Keratinocyte (primary cell): ENCODE results near the gene LCE1F. TPM values are rescaled to one million over a fixed set of nuclear protein-coding genes. Genes with fewer than 3 reads are reported as not detected.

Experiments
- DNase-seq: peaks from one replicate; pipeline ENCODE4 v3.0.0-alpha.2; 2011; ENCODE audit warnings: low read depth, missing footprints, low spot score
- FAIRE-seq: peaks from 2 replicates; lab custom pipeline; 2011; peaks lifted over from hg19 to GRCh38; lab: Jason Lieb, UNC
- H2AFZ ChIP-seq: 2 replicates; pipeline ENCODE4 v1.6.0; 2012; ENCODE audit warnings: low read length, control low read depth, inconsistent platforms; ENCODE audit not compliant: control insufficient read depth
- H3K27ac ChIP-seq: 2 replicates; pipeline ENCODE4 v1.5.1; 2011; ENCODE audit warnings: low read length; ENCODE audit not compliant: control insufficient read depth, insufficient read depth
- H3K27me3 ChIP-seq: 3 replicates; pipeline ENCODE4 v1.6.0; 2011; ENCODE audit warnings: low read length; ENCODE audit not compliant: control insufficient read depth, insufficient read depth; ENCODE audit errors: extremely low read depth
- H3K36me3 ChIP-seq, 2 experiments: 2 replicates in 1 of 2; 3 replicates in 1 of 2; pipeline ENCODE4 v1.5.1; 2011; ENCODE audit warnings: low read length in 2 of 2, mild to moderate bottlenecking in 1 of 2; ENCODE audit not compliant: control insufficient read depth in 2 of 2, insufficient read depth in 2 of 2; ENCODE audit errors: extremely low read depth in 1 of 2
- H3K4me1 ChIP-seq: 3 replicates; pipeline ENCODE4 v1.5.1; 2011; ENCODE audit warnings: low read length; ENCODE audit not compliant: control insufficient read depth, insufficient read depth; ENCODE audit errors: extremely low read depth
- H3K4me2 ChIP-seq: 3 replicates; pipeline ENCODE4 v1.6.0; 2011; ENCODE audit warnings: low read depth, low read length; ENCODE audit not compliant: control insufficient read depth, insufficient read depth; ENCODE audit errors: extremely low read depth
- H3K4me3 ChIP-seq, 3 experiments: fragments of 200-600 bp in 1 of 3; sonication (generic) in 1 of 3; 2 replicates in 2 of 3; 3 replicates in 1 of 3; pipeline ENCODE4 v1.5.1; 2011 to 2016; ENCODE audit warnings: low read length in 3 of 3, mild to moderate bottlenecking in 3 of 3, control low read depth in 2 of 3, inconsistent platforms in 1 of 3, low read depth in 1 of 3, mixed read lengths in 1 of 3, mixed run types in 1 of 3, moderate library complexity in 1 of 3; ENCODE audit not compliant: control insufficient read depth in 2 of 3, insufficient read depth in 2 of 3; ENCODE audit errors: extremely low read depth in 1 of 3
- H3K79me2 ChIP-seq: 2 replicates; pipeline ENCODE4 v1.6.0; 2012; ENCODE audit warnings: low read length; ENCODE audit not compliant: control insufficient read depth, insufficient read depth
- H3K9ac ChIP-seq: 3 replicates; pipeline ENCODE4 v1.6.0; 2011; ENCODE audit warnings: low read length; ENCODE audit not compliant: control insufficient read depth, insufficient read depth; ENCODE audit errors: extremely low read depth
- H3K9me1 ChIP-seq: 3 replicates; pipeline ENCODE4 v1.6.0; 2011; ENCODE audit warnings: low read length; ENCODE audit not compliant: control insufficient read depth, insufficient read depth; ENCODE audit errors: extremely low read depth
- H3K9me3 ChIP-seq: 2 replicates; pipeline ENCODE4 v1.5.1; 2012; ENCODE audit warnings: low read depth, low read length; ENCODE audit not compliant: control insufficient read depth
- H4K20me1 ChIP-seq: 3 replicates; pipeline ENCODE4 v1.6.0; 2011; ENCODE audit warnings: low read length; ENCODE audit not compliant: control insufficient read depth, insufficient read depth; ENCODE audit errors: extremely low read depth
- EZH2 ChIP-seq: IDR thresholded peaks from one replicate; pipeline ENCODE4 v1.6.1; 2012; ENCODE audit warnings: inconsistent platforms, mild to moderate bottlenecking, low read length, moderate library complexity
- dilution Hi-C: fragments of 300-500 bp; cut with MboI; formaldehyde crosslinking; loops from one replicate; pipeline ENCODE4 v1.7.0; 2020; ENCODE audit warnings: low sequenced_read_pairs; ENCODE audit not compliant: extremely low pct_ligation_motif_present
- polyA plus RNA-seq, 5 experiments: library from polyadenylated mRNA; depleted of rRNA in 3 of 5; stranded (reverse) in 3 of 5; stranded (forward) in 1 of 5; unstranded in 1 of 5; fragments of >200 nt; gene quantifications; 1 replicate in 1 of 5; 2 replicates in 3 of 5; 3 replicates in 1 of 5; pipeline versions ENCODE4 v1.2.1 to v1.2.3, GENCODE V29; 2011 to 2012; ENCODE audit warnings: missing spikeins in 2 of 5, low read depth in 1 of 5, low replicate concordance in 1 of 5
- TF ChIP-seq, protein P1 (sequence below), 3 experiments: IDR thresholded peaks in 1 of 3; conservative IDR thresholded peaks in 1 of 3; optimal IDR thresholded peaks in 1 of 3; 2 replicates in 2 of 3; 3 replicates in 1 of 3; pipeline versions ENCODE3 to v1.5.1; 2011; ENCODE audit warnings: low read length in 3 of 3, mild to moderate bottlenecking in 3 of 3, moderate library complexity in 2 of 3, control low read depth in 1 of 3, inconsistent platforms in 1 of 3; ENCODE audit not compliant: insufficient read depth in 2 of 3; ENCODE audit errors: extremely low read depth in 1 of 3

Gene LCE1F
- polyA plus RNA-seq, 1 donor (not counting 4 experiments of a cell fraction or from before 2014, with no cell fraction given), result not detected

DNA sequence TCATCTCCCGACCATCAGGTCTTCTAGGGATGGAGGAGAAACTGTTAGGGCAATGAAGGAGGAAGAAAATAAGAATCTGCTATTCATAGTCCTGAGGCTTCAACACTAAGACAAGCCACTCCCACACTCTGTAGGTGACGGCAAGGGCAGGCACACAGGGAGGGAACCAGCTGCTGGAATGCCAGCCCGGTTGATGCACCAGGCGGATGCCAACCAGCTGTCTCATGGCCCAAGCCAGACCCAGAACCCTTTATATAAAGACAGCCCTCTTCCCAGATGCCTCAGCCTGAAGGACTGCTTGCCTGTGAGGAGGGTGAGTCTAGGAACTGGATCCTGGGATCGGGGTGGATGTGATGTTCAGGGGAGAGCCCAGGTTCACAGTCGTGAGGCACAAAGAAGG is 17.2 kb upstream of the LCE1F start, which contains the start of gene KPRP:
Gene KPRP (plus strand): TSS at position 279 of the 400 bp plus-strand sequence. CDS start 1,564 bp downstream, outside the sequence.
- H4K20me1 ChIP-seq, result no peaks in the 10 kb centered on the region
- no peaks in the 10 kb centered on the region for H3K27me3 ChIP-seq
- H3K79me2 ChIP-seq, result no peaks in the 10 kb centered on the region
- H3K4me1 ChIP-seq, result peaks cover 43% of the 10 kb centered on the region
- DNase-seq (no peak), FAIRE-seq (peak; percentile 81)
- H3K4me3 ChIP-seq, result peak within 1 kb of the TSS in 1 of 3 experiments; percentile 1
- peaks cover 0 to 1% of the 10 kb centered on the region in 2 experiments for H3K36me3 ChIP-seq
- H2AFZ ChIP-seq, result no peak within 1 kb of the TSS
- no peak for TF ChIP-seq EZH2
- TF ChIP-seq, protein P1, sequence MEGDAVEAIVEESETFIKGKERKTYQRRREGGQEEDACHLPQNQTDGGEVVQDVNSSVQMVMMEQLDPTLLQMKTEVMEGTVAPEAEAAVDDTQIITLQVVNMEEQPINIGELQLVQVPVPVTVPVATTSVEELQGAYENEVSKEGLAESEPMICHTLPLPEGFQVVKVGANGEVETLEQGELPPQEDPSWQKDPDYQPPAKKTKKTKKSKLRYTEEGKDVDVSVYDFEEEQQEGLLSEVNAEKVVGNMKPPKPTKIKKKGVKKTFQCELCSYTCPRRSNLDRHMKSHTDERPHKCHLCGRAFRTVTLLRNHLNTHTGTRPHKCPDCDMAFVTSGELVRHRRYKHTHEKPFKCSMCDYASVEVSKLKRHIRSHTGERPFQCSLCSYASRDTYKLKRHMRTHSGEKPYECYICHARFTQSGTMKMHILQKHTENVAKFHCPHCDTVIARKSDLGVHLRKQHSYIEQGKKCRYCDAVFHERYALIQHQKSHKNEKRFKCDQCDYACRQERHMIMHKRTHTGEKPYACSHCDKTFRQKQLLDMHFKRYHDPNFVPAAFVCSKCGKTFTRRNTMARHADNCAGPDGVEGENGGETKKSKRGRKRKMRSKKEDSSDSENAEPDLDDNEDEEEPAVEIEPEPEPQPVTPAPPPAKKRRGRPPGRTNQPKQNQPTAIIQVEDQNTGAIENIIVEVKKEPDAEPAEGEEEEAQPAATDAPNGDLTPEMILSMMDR (optimal IDR thresholded peaks at IDR 0.05 in 1 of 3, IDR thresholded peaks at IDR 0.05 in 1 of 3, conservative IDR thresholded peaks at IDR 0.05 in 1 of 3; ENCODE audit: extremely low read depth in 1 of 3, insufficient read depth in 2 of 3, low read length in 3 of 3), result no peak
- H3K9me3 ChIP-seq, result no peaks in the 10 kb centered on the region
- H3K27ac ChIP-seq, result no peak within 1 kb of the TSS
- H3K9me1 ChIP-seq, result peaks cover 3% of the 10 kb centered on the region
- no peak within 1 kb of the TSS for H3K4me2 ChIP-seq
- no peak within 1 kb of the TSS for H3K9ac ChIP-seq
- dilution Hi-C loops, result no loop called here

DNA sequence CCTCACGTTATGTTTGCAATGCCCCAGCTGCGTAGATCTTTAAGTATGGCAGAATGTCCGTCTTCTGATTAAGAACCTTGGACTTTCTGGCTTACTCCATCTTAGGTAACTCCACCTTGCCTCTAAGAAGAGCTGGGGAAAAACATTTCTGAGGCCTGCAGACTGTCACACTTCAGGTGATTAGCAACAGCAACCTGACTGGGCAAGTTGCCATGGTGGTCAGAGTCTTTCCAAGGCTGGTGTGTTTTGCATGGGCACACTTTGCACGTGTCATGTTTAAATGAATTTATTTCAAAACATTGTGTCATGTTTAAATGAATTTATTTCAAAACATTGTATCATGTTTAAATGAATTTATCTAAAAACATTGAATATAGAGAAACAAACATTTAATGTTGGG is 16.3 kb upstream of the LCE1F start:
- no peak overlapping the region for H3K4me3 ChIP-seq
- no peak overlapping the region for H3K4me2 ChIP-seq
- no peak for DNase-seq
- peaks cover 0 to 1% of the 10 kb centered on the region in 2 experiments for H3K36me3 ChIP-seq
- peaks cover 3% of the 10 kb centered on the region for H3K9me1 ChIP-seq
- no peak overlapping the region for H3K9ac ChIP-seq
- H3K79me2 ChIP-seq, result no peaks in the 10 kb centered on the region
- H3K4me1 ChIP-seq, result peaks cover 37% of the 10 kb centered on the region
- H2AFZ ChIP-seq, result no peak overlapping the region
- no peaks in the 10 kb centered on the region for H3K9me3 ChIP-seq
- no peaks in the 10 kb centered on the region for H3K27me3 ChIP-seq
- H3K27ac ChIP-seq, result no peak overlapping the region
- H4K20me1 ChIP-seq, result no peaks in the 10 kb centered on the region
- TF ChIP-seq, protein P1 (optimal IDR thresholded peaks at IDR 0.05 in 1 of 3, IDR thresholded peaks at IDR 0.05 in 1 of 3, conservative IDR thresholded peaks at IDR 0.05 in 1 of 3; ENCODE audit: extremely low read depth in 1 of 3, insufficient read depth in 2 of 3, low read length in 3 of 3), result no peak
- no peak for TF ChIP-seq EZH2
- FAIRE-seq, result no peak
- dilution Hi-C loops, result no loop called here
